Epidermal melanocyte (primary cell): Measurements from ENCODE around the gene AGPAT4.

ENCODE experiments used
- DNase-seq: peaks from one replicate; pipeline ENCODE4 v3.0.0; 2011; ENCODE audit warnings: low spot score; ENCODE audit not compliant: insufficient read length

Gene AGPAT4

GRCh38 chr6:161168281-161168891, 105.5 kb downstream of the AGPAT4 start:
- DNase-seq = no peak

GRCh38 chr6:161166677-161167076, 107.2 kb downstream of the AGPAT4 start:
- DNase-seq = no peak

- no peak for DNase-seq
Measured at GRCh38 chr6:161166176-161166575, 107.7 kb downstream of the AGPAT4 start.

- no peak for DNase-seq
Measured at GRCh38 chr6:161164182-161164625, 109.7 kb downstream of the AGPAT4 start.

- DNase-seq = no peak
Measured at GRCh38 chr6:161163466-161164181, 110.2 kb downstream of the AGPAT4 start.

- no peak for DNase-seq
Measured at GRCh38 chr6:161162722-161163121, 111.1 kb downstream of the AGPAT4 start.

- no peak for DNase-seq
Measured at GRCh38 chr6:161161889-161162624, 111.8 kb downstream of the AGPAT4 start.

- DNase-seq = no peak
Measured at GRCh38 chr6:161161121-161161520, 112.7 kb downstream of the AGPAT4 start.

GRCh38 chr6:161154796-161155335, 119.0 kb downstream of the AGPAT4 start:
- DNase-seq = no peak

- no peak for DNase-seq
Measured at GRCh38 chr6:161153725-161154124, 120.1 kb downstream of the AGPAT4 start.

- no peak for DNase-seq
Measured at GRCh38 chr6:161152907-161153662, 120.8 kb downstream of the AGPAT4 start.

GRCh38 chr6:161152527-161152862, 121.4 kb downstream of the AGPAT4 start:
- DNase-seq = no peak

- no peak for DNase-seq
Measured at GRCh38 chr6:161151660-161152526, 122.0 kb downstream of the AGPAT4 start.

- DNase-seq = no peak
Measured at GRCh38 chr6:161151059-161151645, 122.7 kb downstream of the AGPAT4 start.

GRCh38 chr6:161150566-161150965, 123.3 kb downstream of the AGPAT4 start:
- no peak for DNase-seq

- DNase-seq = no peak
Measured at GRCh38 chr6:161150136-161150535, 123.7 kb downstream of the AGPAT4 start.

- no peak for DNase-seq
Measured at GRCh38 chr6:161143663-161144430, 130.0 kb downstream of the AGPAT4 start.

- DNase-seq = no peak
Measured at GRCh38 chr6:161142957-161143296, 130.9 kb downstream of the AGPAT4 start.

- DNase-seq = no peak
Measured at GRCh38 chr6:161141173-161141572, 132.7 kb downstream of the AGPAT4 start.

- DNase-seq = no peak
Measured at GRCh38 chr6:161140554-161140875, 133.3 kb downstream of the AGPAT4 start.
